GM12891 (cell line): Measurements from ENCODE around the gene FAN1.

ENCODE experiments used
- POLR2A ChIP-seq: IDR thresholded peaks from 2 replicates; pipeline ENCODE4 v1.6.1; 2011; ENCODE audit warnings: low read depth, low read length, control low read depth
- POLR2AphosphoS5 ChIP-seq: IDR thresholded peaks from 2 replicates; pipeline ENCODE4 v1.6.1; 2011; ENCODE audit warnings: low read depth, low read length, control low read depth
- TAF1 ChIP-seq: IDR thresholded peaks from 2 replicates; pipeline ENCODE4 v1.6.1; 2011; ENCODE audit warnings: low read depth, low read length, control low read depth

GRCh38 chr15:30918366-30918765 is 14.7 kb downstream of the FAN1 start:
- TF ChIP-seq POLR2AphosphoS5 (no peak), TAF1 (no peak), POLR2A (no peak)
